GM19238 (cell line): ENCODE measurements around the gene TUSC2.
A peak's percentile ranks its signal among the peaks of the same experiment; 100 is the strongest.

Experiments used
- DNase-seq: peaks from one replicate; pipeline ENCODE4 v3.0.0; 2011; ENCODE audit warnings: low spot score; ENCODE audit not compliant: insufficient read length

Gene TUSC2

DNA sequence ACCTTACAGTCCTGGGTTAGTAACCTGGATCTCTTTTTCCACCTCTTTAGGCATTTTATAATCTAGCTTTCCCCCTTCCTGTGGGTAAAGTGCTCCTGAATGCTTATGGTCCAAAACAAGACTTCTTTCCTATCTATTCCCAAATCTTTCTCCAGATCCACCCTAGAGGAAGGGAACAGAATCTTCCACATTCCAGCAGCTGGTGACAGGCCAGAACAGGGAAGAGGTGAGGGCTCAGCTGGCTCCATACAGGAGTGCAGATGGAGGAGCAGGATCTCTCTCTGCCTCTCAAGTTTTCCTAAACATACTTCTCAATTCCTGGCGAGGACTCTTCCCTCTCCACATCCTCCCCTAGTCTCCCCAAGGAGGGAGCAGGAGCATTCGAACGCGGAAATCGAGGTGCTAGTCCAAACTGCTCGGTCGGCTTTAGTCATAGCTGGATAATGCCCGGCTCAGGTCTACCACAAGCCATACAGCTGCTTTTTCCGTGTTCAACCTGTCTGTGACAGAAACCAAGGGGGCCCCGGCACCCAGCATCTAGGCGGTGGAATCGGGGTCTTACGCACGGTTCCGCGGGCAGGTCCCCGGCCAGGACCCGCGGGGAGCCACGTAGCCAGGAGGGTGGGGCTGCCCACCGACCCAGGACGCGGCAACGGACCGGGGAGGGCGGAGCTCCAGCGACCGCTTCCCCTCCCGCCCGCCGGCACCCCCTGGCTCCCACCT lies 8.6 kb upstream of the TUSC2 start:
- DNase-seq, result no peak

- no peak for DNase-seq
Measured at GRCh38 chr3:50334339-50335075, 6.5 kb upstream of the TUSC2 start.

DNA sequence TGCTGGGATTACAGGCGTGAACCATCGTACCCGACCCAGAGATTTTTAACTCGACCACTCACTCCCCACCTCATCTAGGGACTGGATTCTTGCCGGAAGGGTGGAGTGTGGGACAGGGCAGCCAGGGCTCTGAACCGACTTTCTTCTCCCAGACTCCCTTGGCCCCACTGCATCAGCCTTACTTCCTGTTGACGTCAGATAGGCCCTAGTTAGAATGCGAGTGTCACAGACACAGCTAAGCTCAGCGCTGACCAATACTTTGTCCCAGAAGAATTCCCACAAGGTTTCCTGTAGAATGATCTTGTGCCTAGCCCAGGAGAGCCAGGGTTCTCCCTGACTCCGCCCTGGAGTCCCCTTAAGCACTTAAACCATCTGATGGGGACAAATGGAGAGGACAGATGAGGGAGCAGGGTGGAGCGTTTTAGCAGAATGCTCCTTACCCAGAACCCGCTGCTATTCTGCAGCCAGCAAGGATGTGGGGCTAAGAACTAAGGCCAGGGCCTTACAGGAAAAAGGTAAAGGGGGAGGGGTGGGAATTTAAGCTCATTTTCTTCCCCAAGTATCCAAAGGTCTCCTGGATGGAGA lies 5.8 kb upstream of the TUSC2 start:
- DNase-seq, result no peak

DNA sequence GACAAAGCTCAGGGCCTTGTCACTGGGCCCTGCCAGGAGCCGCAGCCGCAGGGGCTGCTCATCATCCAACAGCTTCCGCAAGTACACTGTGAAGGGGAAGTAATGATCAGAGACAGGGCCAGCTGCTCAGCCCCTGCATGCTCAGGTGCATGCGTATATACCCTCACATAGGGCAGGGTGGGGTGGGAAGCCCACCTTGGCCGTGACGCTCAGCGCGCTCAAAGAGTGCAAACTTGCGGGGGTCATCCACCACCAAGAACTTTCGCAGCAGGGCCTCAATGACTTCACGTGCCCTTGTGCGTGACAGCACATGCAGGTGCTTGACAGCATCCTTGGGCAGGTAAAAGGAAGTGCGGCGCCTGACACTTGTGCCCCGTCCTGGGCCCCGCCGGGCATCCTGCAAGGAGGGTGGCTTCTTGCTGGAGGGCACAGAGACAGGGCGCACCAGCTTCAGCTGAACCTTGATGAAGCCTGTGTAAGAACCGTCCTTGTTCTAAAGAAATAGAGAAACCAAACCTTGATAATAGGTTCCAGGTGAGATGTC lies 3.4 kb upstream of the TUSC2 start:
- no peak for DNase-seq

- DNase-seq, result no peak
Measured at GRCh38 chr3:50330330-50330729, 2.3 kb upstream of the TUSC2 start.

- no peak for DNase-seq
Measured at GRCh38 chr3:50327129-50327528, 894 bp downstream of the TUSC2 start.

GRCh38 chr3:50326182-50326541 lies 1.9 kb downstream of the TUSC2 start:
- no peak for DNase-seq

GRCh38 chr3:50325497-50326181 lies 2.4 kb downstream of the TUSC2 start:
- no peak for DNase-seq

DNA sequence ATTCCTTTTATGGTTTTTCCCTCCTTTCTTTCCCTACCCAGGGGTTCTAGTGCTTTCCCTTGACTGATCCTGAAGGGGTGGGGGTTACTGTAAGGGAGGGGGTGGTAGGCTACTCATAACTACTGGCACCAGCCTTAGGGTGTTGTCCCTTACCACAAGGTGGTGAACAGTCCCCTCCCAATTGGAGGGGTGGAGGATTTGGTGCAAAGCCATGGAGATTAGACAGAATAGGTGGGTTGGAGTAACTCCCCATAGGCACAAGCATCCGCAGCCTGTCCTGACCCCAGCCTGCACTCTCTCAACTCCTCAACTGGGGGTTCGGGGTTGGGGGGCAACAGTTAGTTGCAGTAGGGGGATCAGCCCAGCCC lies 2.9 kb downstream of the TUSC2 start:
- DNase-seq, result no peak

DNA sequence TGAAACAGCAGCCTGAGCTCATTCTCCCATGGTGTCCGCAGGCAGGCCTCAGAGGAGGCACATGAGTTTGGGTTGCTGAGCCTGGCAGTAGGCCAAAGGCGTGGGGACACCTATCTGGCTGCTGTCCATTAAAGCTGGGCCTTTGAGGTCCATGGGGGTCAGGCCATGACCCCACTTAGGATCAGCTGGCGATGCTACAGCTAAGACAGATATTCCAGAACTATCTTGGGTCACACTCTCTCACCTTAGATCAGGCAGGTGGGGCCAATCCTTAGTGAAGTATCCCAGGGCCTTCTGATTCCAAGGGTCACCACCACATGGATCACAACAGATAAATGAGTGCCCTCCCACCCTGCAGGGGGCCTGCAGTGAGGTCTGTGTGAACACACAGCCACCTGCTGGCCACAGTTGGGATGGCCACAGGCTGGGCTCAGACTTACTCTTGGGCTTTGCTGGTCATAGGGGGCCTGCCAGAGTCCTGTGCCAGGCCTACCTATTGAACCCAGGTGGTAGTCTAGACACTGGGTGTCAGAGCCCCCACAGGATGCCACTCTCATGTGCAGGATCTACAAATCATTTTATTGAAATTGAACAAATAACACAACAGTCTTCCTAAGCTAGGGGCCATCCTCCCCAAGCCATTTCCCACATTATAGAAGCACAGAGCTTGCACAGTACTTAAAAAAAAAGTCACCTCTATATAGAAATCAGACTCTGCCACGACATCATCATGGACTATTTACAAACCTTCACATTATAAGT lies 3.5 kb downstream of the TUSC2 start:
- peak; percentile 53 for DNase-seq

GRCh38 chr3:50323614-50324199 lies 4.3 kb downstream of the TUSC2 start:
- no peak for DNase-seq

- no peak for DNase-seq
Measured at GRCh38 chr3:50323092-50323600, 4.9 kb downstream of the TUSC2 start.

DNA sequence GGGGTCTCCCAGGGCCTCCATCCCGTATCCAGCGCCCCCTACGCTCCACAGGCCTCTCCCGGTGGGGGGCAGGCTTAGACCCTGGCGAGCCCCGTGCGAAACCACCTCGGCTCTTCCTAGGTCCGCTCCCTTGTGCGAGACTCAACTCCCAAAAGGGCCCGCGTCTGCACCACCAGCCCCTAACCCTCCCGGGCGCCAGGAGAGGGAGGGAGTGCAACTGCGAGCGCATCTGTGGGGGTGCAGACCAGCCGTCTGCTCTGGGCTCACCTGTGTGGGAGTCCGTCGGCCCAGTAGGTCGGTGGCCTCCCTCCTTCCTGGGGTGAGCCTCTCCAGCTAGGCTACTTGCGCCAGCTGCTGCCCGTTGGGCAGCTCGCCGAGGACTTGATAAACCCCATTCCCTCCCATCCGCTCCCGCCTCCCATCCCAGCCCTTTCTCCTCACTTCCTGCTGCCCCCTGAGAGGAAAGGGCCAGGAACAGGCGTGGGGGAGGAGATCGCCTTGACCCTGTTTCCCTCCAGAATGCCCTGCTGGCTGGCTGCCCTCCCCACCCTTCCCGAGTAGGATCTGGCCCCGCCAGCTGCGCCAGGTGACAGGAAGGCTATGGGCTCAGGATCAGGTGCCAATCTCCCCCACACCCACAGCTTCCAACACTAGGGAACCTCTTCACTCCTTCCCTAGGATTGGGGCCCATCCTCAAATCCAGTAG lies 5.5 kb downstream of the TUSC2 start, which contains the start of gene HYAL2:
HYAL2 (minus strand) TSS at position 360 of the 706 bp plus-strand sequence. CDS start 2,256 bp downstream, outside the sequence.
- DNase-seq, result no peak

- DNase-seq, result no peak
Measured at GRCh38 chr3:50322115-50322385, 6.0 kb downstream of the TUSC2 start.

- peak; percentile 93 for DNase-seq
Measured at GRCh38 chr3:50321336-50322114, 6.5 kb downstream of the TUSC2 start.

GRCh38 chr3:50320853-50321335 lies 7.1 kb downstream of the TUSC2 start:
- peak; percentile 71 for DNase-seq

DNA sequence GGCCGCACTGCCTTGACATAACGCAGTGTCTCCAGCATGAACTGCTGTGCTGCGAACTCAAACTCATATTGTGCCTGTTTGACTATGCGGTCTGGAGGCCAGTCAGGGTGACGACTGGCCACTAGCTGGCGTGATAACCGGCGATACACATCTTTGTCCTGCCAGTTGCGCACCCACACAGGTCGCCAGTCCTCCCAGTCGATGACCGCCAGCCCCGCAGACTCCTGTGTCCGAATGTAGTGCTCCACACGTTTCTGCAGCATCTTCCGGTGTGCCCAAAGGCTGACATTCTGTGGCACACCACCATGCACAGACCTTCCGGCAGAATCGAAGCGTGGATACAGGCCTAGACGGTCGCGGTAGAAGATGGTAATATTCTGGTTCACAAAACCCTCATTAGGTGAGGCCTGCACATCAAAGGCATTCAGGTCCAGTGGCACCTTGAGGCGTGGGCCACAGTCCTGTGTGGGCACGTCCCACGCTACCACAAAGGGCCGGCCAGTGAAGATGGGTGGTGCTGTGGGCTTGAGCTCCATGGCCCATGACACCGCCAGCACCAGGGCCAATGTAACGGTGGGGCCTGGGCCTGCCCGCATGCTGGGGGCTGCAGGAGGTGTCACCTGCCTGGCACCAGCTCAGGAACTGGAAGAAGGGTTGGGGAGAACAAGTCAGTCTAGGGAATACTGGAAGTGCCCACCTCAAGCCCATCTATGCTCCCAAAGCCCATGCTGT lies 8.0 kb downstream of the TUSC2 start:
- no peak for DNase-seq

- no peak for DNase-seq
Measured at GRCh38 chr3:50319181-50319893, 8.7 kb downstream of the TUSC2 start.
